H1 (cell line): Measurements from ENCODE around the gene OPN1SW. TPM values are rescaled to one million over a fixed set of nuclear protein-coding genes. Genes with fewer than 3 reads are reported as not detected.

Experiments used
- CHD7 ChIP-seq: fragments of 300-600 bp; sonication (generic); IDR thresholded peaks from 2 replicates; pipeline ENCODE4 v1.7.1; 2012; ENCODE audit warnings: low read length, moderate library complexity, mild to moderate bottlenecking, inconsistent platforms; ENCODE audit not compliant: insufficient replicate concordance
- polyA plus RNA-seq, 7 experiments: library from polyadenylated mRNA; depleted of rRNA in 3 of 7; stranded (reverse) in 5 of 7; unstranded in 2 of 7; fragments of >200 nt in 5 of 7; fragments of 200-250 nt in 2 of 7; gene quantifications; 1 replicate in 5 of 7; 2 replicates in 1 of 7; 4 replicates in 1 of 7; pipeline versions ENCODE4 v1.2.1 to v1.2.3, GENCODE V29; 2011 to 2013; ENCODE audit warnings: missing spikeins in 2 of 7, mixed read lengths in 2 of 7
- total RNA-seq: library from RNA; stranded (reverse); fragmentation: NEBNext Ultra II Directional; extraction: Animal tissue kit (Norgen Biotek cat#: 25700); gene quantifications from 2 replicates; pipeline ENCODE4 v1.2.1, GENCODE V29; 2021

Gene OPN1SW
- total and polyA plus RNA-seq, 2 of the 8 experiments (the other 6 are each of a cell fraction or from before 2014, with no cell fraction given), result not detected

GRCh38 chr7:128799451-128799850 is 23.9 kb upstream of the OPN1SW start (continued):
- TF ChIP-seq CHD7, result no peak
